Stimulated activated CD4-positive, alpha-beta T cell treated with anti-CD3 and anti-CD28 coated beads, Interleukin-1b, Interleukin-23, amount 100 ng/mL, for 48 hours (primary cell): Measurements from ENCODE around the gene CDKN2D.

ENCODE experiments used
- DNase-seq: peaks from one replicate; pipeline ENCODE4 v3.0.0-alpha.2; 2020

The CDKN2D gene

DNA sequence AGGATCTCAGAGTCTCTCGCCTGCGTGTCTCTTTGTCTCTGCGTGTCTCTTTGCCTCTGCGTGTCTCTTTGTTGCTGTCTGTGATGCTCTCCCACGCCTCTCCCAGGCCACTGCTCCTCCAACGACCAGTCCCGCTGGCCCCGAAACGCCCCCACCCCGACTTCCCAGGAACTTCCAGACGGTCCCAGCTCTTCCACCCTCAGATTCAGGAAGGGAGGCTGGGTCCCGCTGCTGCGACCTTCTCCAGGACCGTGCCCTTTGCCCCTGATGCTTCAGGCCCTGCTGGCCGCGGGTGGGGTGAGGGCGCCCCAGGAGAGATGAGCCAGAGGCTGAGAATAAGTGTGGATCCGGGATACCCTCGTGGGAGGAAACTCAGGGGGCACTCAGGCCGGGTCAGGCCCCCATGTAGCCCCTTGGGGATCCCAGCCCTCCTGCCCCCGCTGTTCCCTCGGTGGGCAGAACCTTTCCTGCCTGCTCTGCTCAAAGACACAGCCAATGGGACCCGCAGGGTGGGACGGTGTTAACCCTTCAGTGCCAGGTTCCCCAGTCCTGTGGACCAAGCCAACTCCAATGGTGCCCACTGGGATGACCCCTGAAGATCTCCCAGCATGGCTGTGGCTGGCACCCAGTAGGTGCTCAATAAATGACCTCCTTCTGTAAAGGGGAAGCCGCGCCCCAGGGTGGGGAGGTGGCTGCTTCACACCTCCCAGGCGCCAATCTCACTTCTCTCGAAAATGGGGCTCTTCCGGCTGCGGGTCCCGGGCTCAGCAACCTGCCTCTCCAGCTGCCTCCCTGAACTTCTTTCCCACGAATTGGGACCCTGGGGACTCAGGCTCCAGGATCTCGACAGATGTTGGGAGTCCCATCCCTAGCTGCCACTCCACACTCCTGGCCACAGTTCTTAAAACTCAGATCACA is 50.1 kb downstream of the CDKN2D start:
- no peak for DNase-seq

DNA sequence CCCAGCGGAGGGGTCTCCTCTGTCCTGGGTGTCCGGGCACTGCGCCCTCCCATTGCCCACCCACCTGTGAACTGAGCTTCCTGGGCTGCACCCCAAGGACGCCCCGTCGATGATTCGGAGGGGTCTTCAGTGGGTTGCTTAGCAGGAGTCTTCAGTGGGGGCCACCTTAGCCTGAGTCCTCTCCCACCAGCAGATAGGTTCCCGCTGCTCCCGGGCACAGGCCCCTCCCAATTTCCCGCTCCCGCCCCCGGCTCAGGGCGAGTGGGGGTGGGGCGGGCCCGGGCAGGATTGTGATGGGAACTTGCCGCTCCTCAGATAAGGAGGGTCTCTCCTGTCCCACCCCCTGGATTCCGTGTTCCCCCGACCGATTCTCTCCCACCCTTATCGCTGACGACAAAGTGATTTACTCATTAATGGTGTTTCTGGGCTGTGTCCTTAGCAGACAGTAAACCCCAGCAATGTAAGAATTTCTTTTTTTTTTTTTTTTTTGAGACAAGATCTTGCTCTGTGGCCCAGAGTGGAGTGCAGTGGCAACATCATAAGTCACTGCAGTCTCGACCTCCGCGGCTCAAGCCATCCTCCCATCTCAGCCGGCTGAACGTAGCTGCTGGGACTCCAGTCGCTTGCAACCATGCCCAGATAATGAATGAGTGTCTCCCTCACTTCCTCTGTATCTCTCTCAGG is 50.9 kb downstream of the CDKN2D start:
- DNase-seq, result no peak

DNA sequence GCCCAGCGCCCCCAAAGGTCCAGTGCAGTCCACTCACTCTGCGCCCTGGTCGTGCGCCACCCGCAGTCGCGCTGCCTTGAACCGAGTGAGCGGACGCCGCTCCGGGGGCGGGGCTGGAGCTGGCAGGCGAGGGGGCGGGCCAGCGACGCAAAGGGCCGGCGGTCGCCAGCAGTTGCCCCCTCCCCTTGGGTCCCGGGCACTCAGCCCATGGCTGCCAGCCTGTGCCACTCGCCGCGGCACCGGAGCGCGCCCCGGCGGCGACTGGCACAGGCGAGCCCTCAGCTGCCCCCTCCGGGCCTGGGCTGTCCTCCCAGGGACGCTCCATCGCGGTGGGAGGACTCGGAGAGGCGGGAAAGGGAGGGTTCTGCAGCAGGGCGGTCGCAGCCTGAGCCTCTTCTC is 51.4 kb downstream of the CDKN2D start, which contains the start of gene S1PR5:
Gene S1PR5 (minus strand): TSS at position 87 of the 399 bp plus-strand sequence. CDS start 2,436 bp downstream, outside the sequence.
- DNase-seq, result no peak

DNA sequence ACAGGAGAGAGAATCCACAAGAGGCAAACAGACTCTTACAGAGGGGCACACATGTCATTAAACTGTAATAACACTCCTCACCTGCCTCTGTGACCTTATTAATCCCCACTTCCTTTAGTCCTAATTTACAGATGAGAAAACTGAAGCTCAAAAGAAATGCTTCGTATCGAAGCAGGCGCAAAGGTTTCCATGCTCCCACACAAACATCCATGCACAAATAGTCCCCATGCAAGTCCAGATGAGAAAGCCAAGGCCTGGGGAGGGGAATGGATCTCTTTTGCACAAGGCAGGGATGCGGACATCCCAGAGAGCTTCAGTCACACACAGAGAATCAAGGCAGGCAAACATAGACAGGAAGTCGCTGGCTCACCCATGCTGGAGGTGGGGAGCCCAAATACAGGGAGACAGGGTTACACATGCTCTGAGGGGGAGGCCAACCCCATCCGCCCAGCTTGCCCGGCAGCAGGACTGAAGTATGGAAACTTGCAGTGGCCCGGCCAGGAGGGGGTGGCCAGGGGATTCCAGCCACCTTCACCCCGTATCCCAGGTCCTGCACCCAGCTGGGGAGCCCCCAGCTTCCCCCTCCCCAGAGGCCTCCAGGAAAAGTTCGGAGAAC is 52.0 kb downstream of the CDKN2D start:
- DNase-seq, result no peak
